DOHH2 (cell line): ENCODE measurements around the gene DHRS11.

Source experiments
- H3F3A ChIP-seq: fragments of 200-600 bp; sonication (generic), shearing (Covaris generic); 2 replicates; pipeline ENCODE4 v1.6.0; 2016; ENCODE audit warnings: antibody characterized with exemption, mild to moderate bottlenecking; ENCODE audit not compliant: control insufficient read depth, insufficient read depth
- H3K27ac ChIP-seq: fragments of 200-600 bp; sonication (generic); 2 replicates; pipeline ENCODE4 v1.5.1; 2014; ENCODE audit warnings: low read depth, mild to moderate bottlenecking, low read length, moderate library complexity
- H3K27me3 ChIP-seq: fragments of 200-600 bp; sonication (generic); 2 replicates; pipeline ENCODE4 v1.6.1; 2014; ENCODE audit warnings: mild to moderate bottlenecking, low read length, mixed read lengths; ENCODE audit not compliant: control insufficient read depth
- H3K36me3 ChIP-seq: fragments of 200-600 bp; sonication (generic); 2 replicates; pipeline ENCODE4 v1.6.1; 2014; ENCODE audit warnings: mild to moderate bottlenecking, low read length, moderate library complexity, mixed read lengths; ENCODE audit not compliant: control insufficient read depth
- H3K4me1 ChIP-seq: fragments of 200-600 bp; sonication (generic); 2 replicates; pipeline ENCODE4 v1.6.1; 2014; ENCODE audit warnings: mild to moderate bottlenecking, low read length, mixed read lengths; ENCODE audit not compliant: control insufficient read depth
- H3K4me2 ChIP-seq: fragments of 200-600 bp; sonication (generic); 2 replicates; pipeline ENCODE4 v1.6.0; 2014; ENCODE audit warnings: mild to moderate bottlenecking, low read length, moderate library complexity
- H3K4me3 ChIP-seq: fragments of 200-600 bp; sonication (generic); 2 replicates; pipeline ENCODE4 v1.5.1; 2014; ENCODE audit warnings: mild to moderate bottlenecking, low read length, mixed read lengths
- H3K79me2 ChIP-seq: fragments of 200-600 bp; sonication (generic); 2 replicates; pipeline ENCODE4 v1.6.1; 2014; ENCODE audit warnings: mild to moderate bottlenecking, low read length, mixed read lengths; ENCODE audit not compliant: control insufficient read depth
- H3K9me2 ChIP-seq: fragments of 200-600 bp; sonication (generic); replicated peaks from 2 replicates; pipeline ENCODE4 v1.6.1; 2014; ENCODE audit warnings: mild to moderate bottlenecking, low read length, mixed read lengths; ENCODE audit not compliant: control insufficient read depth
- H3K9me3 ChIP-seq: fragments of 200-600 bp; sonication (generic); 2 replicates; pipeline ENCODE4 v1.6.1; 2014; ENCODE audit warnings: antibody characterized with exemption, low read length, mixed read lengths; ENCODE audit not compliant: control insufficient read depth, insufficient read depth
- H4K20me1 ChIP-seq: fragments of 200-600 bp; sonication (generic); 2 replicates; pipeline ENCODE4 v1.6.0; 2014; ENCODE audit warnings: low read depth, mild to moderate bottlenecking, antibody characterized with exemption, low read length, moderate library complexity; ENCODE audit not compliant: control insufficient read depth, insufficient read depth
- EZH2phosphoT487 ChIP-seq: fragments of 200-600 bp; sonication (generic); IDR thresholded peaks from 2 replicates; pipeline ENCODE4 v1.6.1; 2017; ENCODE audit warnings: borderline replicate concordance, mild to moderate bottlenecking, antibody characterized with exemption, low read length, moderate library complexity, mixed read lengths
- TF ChIP-seq, protein P1 (sequence below): fragments of 200-600 bp; sonication (generic); IDR thresholded peaks from one replicate; pipeline ENCODE4 v1.5.1; 2014; ENCODE audit warnings: antibody characterized with exemption, mild to moderate bottlenecking, low read depth, low read length; ENCODE audit not compliant: poor library complexity, severe bottlenecking

The DHRS11 gene

DNA sequence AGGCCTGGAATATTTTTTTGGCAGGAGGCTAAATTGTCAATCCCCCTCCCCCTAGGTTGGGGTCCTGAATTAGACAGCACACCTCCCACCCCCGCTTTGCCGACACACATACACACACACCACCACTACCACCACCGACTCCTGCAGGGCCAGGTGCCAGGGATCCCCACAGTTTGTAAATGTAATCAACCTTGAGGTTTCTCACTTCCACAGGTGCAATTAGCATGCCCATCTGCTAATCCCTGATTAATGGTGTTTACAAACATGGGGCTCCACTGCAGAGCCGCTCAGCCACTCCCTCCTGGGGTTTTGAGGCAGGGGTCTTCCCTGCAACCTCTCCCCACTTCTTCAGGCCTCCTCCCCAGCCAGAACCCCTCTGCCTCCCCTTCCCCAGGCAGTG is 21.5 kb downstream of the DHRS11 start:
- Histone ChIP-seq H3K9me2 (no peaks in the 10 kb centered on the region), H3K79me2 (peaks cover 15% of the 10 kb centered on the region), H3K4me1 (no peaks in the 10 kb centered on the region), H3K36me3 (peaks cover 15% of the 10 kb centered on the region; the same call in 1 of the 2 replicates), H3K9me3 (no peaks in the 10 kb centered on the region), H4K20me1 (no peaks in the 10 kb centered on the region; the same call in 1 of the 2 replicates), H3F3A (no peaks in the 10 kb centered on the region), H3K27ac (no peak overlapping the region), H3K27me3 (no peaks in the 10 kb centered on the region), H3K4me3 (no peak overlapping the region), H3K4me2 (no peak overlapping the region)
- TF ChIP-seq EZH2phosphoT487: no peak
- TF ChIP-seq, protein P1, sequence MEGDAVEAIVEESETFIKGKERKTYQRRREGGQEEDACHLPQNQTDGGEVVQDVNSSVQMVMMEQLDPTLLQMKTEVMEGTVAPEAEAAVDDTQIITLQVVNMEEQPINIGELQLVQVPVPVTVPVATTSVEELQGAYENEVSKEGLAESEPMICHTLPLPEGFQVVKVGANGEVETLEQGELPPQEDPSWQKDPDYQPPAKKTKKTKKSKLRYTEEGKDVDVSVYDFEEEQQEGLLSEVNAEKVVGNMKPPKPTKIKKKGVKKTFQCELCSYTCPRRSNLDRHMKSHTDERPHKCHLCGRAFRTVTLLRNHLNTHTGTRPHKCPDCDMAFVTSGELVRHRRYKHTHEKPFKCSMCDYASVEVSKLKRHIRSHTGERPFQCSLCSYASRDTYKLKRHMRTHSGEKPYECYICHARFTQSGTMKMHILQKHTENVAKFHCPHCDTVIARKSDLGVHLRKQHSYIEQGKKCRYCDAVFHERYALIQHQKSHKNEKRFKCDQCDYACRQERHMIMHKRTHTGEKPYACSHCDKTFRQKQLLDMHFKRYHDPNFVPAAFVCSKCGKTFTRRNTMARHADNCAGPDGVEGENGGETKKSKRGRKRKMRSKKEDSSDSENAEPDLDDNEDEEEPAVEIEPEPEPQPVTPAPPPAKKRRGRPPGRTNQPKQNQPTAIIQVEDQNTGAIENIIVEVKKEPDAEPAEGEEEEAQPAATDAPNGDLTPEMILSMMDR: no peak

DNA sequence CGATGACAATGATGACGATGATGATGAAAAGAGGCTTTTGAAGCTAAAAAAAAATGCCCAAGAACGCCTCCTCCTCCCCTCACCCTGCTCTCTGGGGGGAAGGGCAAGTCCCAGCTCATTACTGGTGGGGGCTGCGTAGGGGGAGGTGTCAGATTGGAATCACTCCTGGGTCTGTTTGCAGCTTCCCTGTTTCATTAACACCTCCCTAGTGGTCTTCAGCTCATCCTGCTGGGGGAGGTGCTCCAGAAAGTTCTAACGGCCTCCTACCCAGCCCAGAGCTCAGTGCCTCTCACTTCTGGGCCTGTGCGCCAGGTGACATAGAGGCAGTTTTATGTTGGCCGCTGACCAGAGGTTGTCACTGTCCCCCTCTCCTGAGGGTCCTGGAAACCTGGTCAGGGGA is 22.4 kb downstream of the DHRS11 start:
- H3K9me3 ChIP-seq: no peaks in the 10 kb centered on the region

DNA sequence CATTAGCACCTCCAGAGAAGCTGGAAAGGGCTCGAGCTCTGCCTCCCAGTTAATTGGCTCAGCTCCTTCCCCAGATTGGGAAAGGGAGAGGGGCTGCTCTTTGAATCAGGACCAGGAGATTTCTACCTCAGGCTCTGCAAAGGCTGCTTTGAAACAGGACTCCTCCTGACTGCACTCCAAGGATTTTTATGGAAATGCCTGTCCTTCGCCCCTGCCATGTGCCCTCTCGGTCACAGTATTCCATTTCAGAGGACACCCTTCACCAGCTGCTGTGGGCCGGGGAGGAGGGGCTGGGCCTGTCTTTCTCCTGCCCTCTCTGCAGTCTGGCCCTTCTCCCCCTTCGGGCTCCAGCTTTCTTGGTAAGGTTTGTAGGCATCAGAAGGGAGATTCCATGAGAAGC is 23.3 kb downstream of the DHRS11 start:
- H3K79me2 ChIP-seq: no peaks in the 10 kb centered on the region
- H3K27ac ChIP-seq: no peak overlapping the region
- TF ChIP-seq, protein P1: no peak
- TF ChIP-seq EZH2phosphoT487: no peak
- no peaks in the 10 kb centered on the region for H4K20me1 ChIP-seq
- no peaks in the 10 kb centered on the region for H3K9me2 ChIP-seq
- no peaks in the 10 kb centered on the region for H3K27me3 ChIP-seq
- no peak overlapping the region for H3K4me3 ChIP-seq
- H3F3A ChIP-seq: no peaks in the 10 kb centered on the region
- H3K9me3 ChIP-seq: no peaks in the 10 kb centered on the region
- no peak overlapping the region for H3K4me2 ChIP-seq
- H3K4me1 ChIP-seq: no peaks in the 10 kb centered on the region
- H3K36me3 ChIP-seq: no peaks in the 10 kb centered on the region

More for the DNA sequence above, 22.4 kb downstream of the DHRS11 start:
- H3K27ac ChIP-seq: no peak overlapping the region
- no peaks in the 10 kb centered on the region for H3F3A ChIP-seq
- H3K9me2 ChIP-seq: no peaks in the 10 kb centered on the region
- no peaks in the 10 kb centered on the region for H3K4me1 ChIP-seq
- TF ChIP-seq, protein P1: no peak
- TF ChIP-seq EZH2phosphoT487: no peak
- H4K20me1 ChIP-seq: no peaks in the 10 kb centered on the region
- H3K27me3 ChIP-seq: no peaks in the 10 kb centered on the region
- H3K4me3 ChIP-seq: no peak overlapping the region
- H3K36me3 ChIP-seq: peaks cover 5% of the 10 kb centered on the region; the same call in 1 of the 2 replicates
- H3K79me2 ChIP-seq: peaks cover 5% of the 10 kb centered on the region; the same call in 1 of the 2 replicates
- H3K4me2 ChIP-seq: no peak overlapping the region
